Suprapubic skin (tissue), 4 donors: ENCODE results near the gene SEMA6B.
"Not testable (repeated sequence)": the region's sequence is repeated elsewhere in the genome, so short reads cannot be mapped to it uniquely, and the experiment has no call there.

ENCODE experiments used
- EP300 ChIP-seq: sonication (generic); formaldehyde crosslinking; IDR thresholded peaks from one replicate; pipeline ENCODE4 v1.6.1; 2017; ENCODE audit warnings: antibody characterized with exemption
- POLR2AphosphoS5 ChIP-seq, 3 donors: sonication (generic); formaldehyde crosslinking; IDR thresholded peaks; one replicate each; pipeline ENCODE4 v1.6.1; 2017; ENCODE audit warnings: antibody characterized with exemption in 3 of 3

- not testable (repeated sequence) for TF ChIP-seq POLR2AphosphoS5 (IDR thresholded peaks at IDR 0.05); EP300
Measured at GRCh38 chr19:4563562-4563961, 4.1 kb upstream of the SEMA6B start.
